ENCODE data around the gene LRP10. TPM values are rescaled to one million over a fixed set of nuclear protein-coding genes. Genes with fewer than 3 reads are reported as not detected.

Gene LRP10
- total and polyA plus RNA-seq, 2 of the 8 experiments (the other 6 are each of a cell fraction or from before 2014, with no cell fraction given), result 12.4 to 15.6 TPM

GRCh38 chr14:22844221-22845102, 27.1 kb upstream of the LRP10 start:
- no peak overlapping the region for H2BK120ac ChIP-seq (replicated peaks; ENCODE audit: low read depth, low read length)
- H2BK20ac ChIP-seq (ENCODE audit: low read length), result no peak overlapping the region
- no peak overlapping the region for H3K9ac ChIP-seq (replicated peaks in 1 of 4; ENCODE audit: extremely low read depth in 1 of 4, low read depth in 3 of 4, low read length in 3 of 4)
- no peak overlapping the region for H2AFZ ChIP-seq (ENCODE audit: low read length)
- no peak overlapping the region for H3K14ac ChIP-seq (ENCODE audit: insufficient read length)
- H4K5ac ChIP-seq (ENCODE audit: insufficient read length, low read depth, low read length), result no peak overlapping the region
- no peak overlapping the region for H3K18ac ChIP-seq (ENCODE audit: extremely low read depth, low read length)
- H2BK15ac ChIP-seq (ENCODE audit: low read length), result no peak overlapping the region
- H2BK5ac ChIP-seq (ENCODE audit: low read depth, low read length), result no peak overlapping the region
- H3K4me2 ChIP-seq (ENCODE audit: insufficient read depth in 1 of 2, low read depth in 2 of 2, low read length in 2 of 2), result no peak overlapping the region
- no peak overlapping the region for H2BK12ac ChIP-seq (ENCODE audit: low read depth, low read length)
- H3K23me2 ChIP-seq (ENCODE audit: low read depth, low read length), result no peaks in the 10 kb centered on the region
- ChIA-PET CTCF (ENCODE audit: partially characterized antibody) (interaction anchor here (0.7 to 56.0 kb wide), 7 partner anchors 15 to 288 kb away, joined by 3 to 1562 read pairs (median 6); partner anchors contain the start of genes LRP10, MMP14, MRPL52 and REM2), POLR2A (ENCODE audit: partially characterized antibody) (interaction anchor here (0.7 to 13.9 kb wide), 5 partner anchors 11 to 52 kb away, joined by 3 to 203 read pairs (median 5); partner anchors contain the start of genes MMP14 and MRPL52)
- H2AK5ac ChIP-seq (ENCODE audit: low read depth, low read length), result no peak overlapping the region
- 0 out of 4 replicates have a peak, but pooled peaks cover 0 to 3% of the 10 kb centered on the region in 2 experiments for H3K79me2 ChIP-seq (ENCODE audit: control insufficient read depth in 1 of 2, insufficient read depth in 2 of 2, low read length in 2 of 2)
- DNase-seq (ENCODE audit: low read depth in 1 of 2, low spot score in 2 of 2) (no peak), FAIRE-seq (no peak)
- H3K9me3 ChIP-seq (ENCODE audit: insufficient read depth in 2 of 2, low read depth in 1 of 2, low read length in 1 of 2), result no peaks in the 10 kb centered on the region
- 91% methylated on average over 20 of the region's 22 CpGs; no CpG with 5 or more reads in 1 of the 2 experiments for WGBS, 2 experiments (ENCODE audit: extremely low coverage in 1 of 2, insufficient coverage in 1 of 2, insufficient read length in 1 of 2, insufficient replicate concordance in 2 of 2, low coverage in 1 of 2, low lambda C conversion rate in 2 of 2, missing lambda C conversion rate in 1 of 2)
- H3K56ac ChIP-seq (replicated peaks; ENCODE audit: insufficient read length, low read depth, low read length), result no peak overlapping the region
- no peaks in the 10 kb centered on the region for H3K27me3 ChIP-seq (replicated peaks in 1 of 4; ENCODE audit: control insufficient read depth in 3 of 4, extremely low read depth in 1 of 4, insufficient read depth in 3 of 4, low read length in 3 of 4)
- 0 out of 2 replicates have a peak, but pooled peaks cover 2% of the 10 kb centered on the region for H3K79me1 ChIP-seq (ENCODE audit: low read depth, low read length)
- H4K20me1 ChIP-seq (replicated peaks in 1 of 2; ENCODE audit: control insufficient read depth in 1 of 2, insufficient read depth in 2 of 2, low read length in 2 of 2), result peaks cover 0 to 2% of the 10 kb centered on the region in 2 experiments
- TF ChIP-seq BACH1 (IDR thresholded peaks at IDR 0.05; ENCODE audit: low read length) (no peak), TEAD4 (IDR thresholded peaks at IDR 0.05; ENCODE audit: low read depth, low read length) (no peak), TBP (IDR thresholded peaks at IDR 0.05; ENCODE audit: low read depth, low read length) (no peak), SIN3A (conservative IDR thresholded peaks at IDR 0.05 in 1 of 2, IDR thresholded peaks at IDR 0.05 in 1 of 2; ENCODE audit: low read depth in 1 of 2, low read length in 2 of 2) (no peak), NANOG (IDR thresholded peaks at IDR 0.05; ENCODE audit: insufficient read depth, low read depth, low read length, poor library complexity, severe bottlenecking) (no peak), RFX5 (IDR thresholded peaks at IDR 0.05; ENCODE audit: borderline replicate concordance, low read depth, low read length) (no peak), USF2 (IDR thresholded peaks at IDR 0.05; ENCODE audit: low read length) (no peak), JUND (IDR thresholded peaks at IDR 0.05; ENCODE audit: low read length) (no peak)
- peaks cover 4 to 16% (median 11%) of the 10 kb centered on the region in 4 experiments; a peak in 6 of 7 replicates for H3K4me1 ChIP-seq (replicated peaks in 1 of 4; ENCODE audit: control insufficient read depth in 3 of 4, insufficient read depth in 4 of 4, low read length in 3 of 4)
- H3K27ac ChIP-seq (ENCODE audit: low read depth, low read length), result no peak overlapping the region
- H3K4me3 ChIP-seq (ENCODE audit: extremely low read depth in 1 of 4, insufficient read depth in 2 of 4, low read depth in 3 of 4, low read length in 4 of 4), result no peak overlapping the region
- no peak overlapping the region for H3K23ac ChIP-seq (ENCODE audit: insufficient read length)
- H3K4ac ChIP-seq (replicated peaks; ENCODE audit: insufficient read length, low read depth, low read length), result no peak overlapping the region
- no peak overlapping the region for H4K91ac ChIP-seq (replicated peaks; ENCODE audit: insufficient read length, low read length)
- H3K36me3 ChIP-seq (ENCODE audit: control insufficient read depth in 2 of 4, insufficient read depth in 4 of 4, low read length in 3 of 4), result peaks cover 7 to 44% (median 32%) of the 10 kb centered on the region in 4 experiments; a peak in 7 of 8 replicates
- H4K8ac ChIP-seq (ENCODE audit: extremely low read depth, insufficient read depth, low read length), result no peak overlapping the region
